HepG2 (cell line): ENCODE results near the gene PREX1. TPM values are rescaled to one million over a fixed set of nuclear protein-coding genes. Genes with fewer than 3 reads are reported as not detected.

Experiments
- ATAC-seq: fragments of 200-7000 bp; cut with Tn5 transposase; 3 replicates; pipeline ENCODE4 v1.9.1; 2020; ENCODE audit warnings: mild to moderate bottlenecking, moderate library complexity
- BruUV-seq: library from RNA; stranded (reverse); fragments of 400-500 nt; replicated peaks from 2 replicates; lab custom pipeline; 2021; lab: Mats Ljungman, UMichigan
- CTCF ChIA-PET: fragments of 300-600 bp; formaldehyde crosslinking; extraction: SDS; loops from one replicate; lab custom pipeline; 2021; ENCODE audit warnings: low total read pairs, inconsistent platforms, low intra/inter-chr PET ratio; lab: Yijun Ruan, JAX
- POLR2A ChIA-PET: fragments of 350-600 bp; sonication (Branson Sonifier 250); formaldehyde crosslinking; loops from one replicate; lab custom pipeline; 2020; ENCODE audit warnings: antibody characterized with exemption, inconsistent platforms; lab: Yijun Ruan, JAX
- DNase-seq: peaks from one replicate; pipeline ENCODE4 v3.0.0-alpha.2; 2015; ENCODE audit warnings: low spot score
- FAIRE-seq: peaks from 3 replicates; lab custom pipeline; 2011; peaks lifted over from hg19 to GRCh38; lab: Jason Lieb, UNC
- H2AFZ ChIP-seq: one replicate; pipeline ENCODE4 v1.6.1; 2011; ENCODE audit warnings: low read length, inconsistent platforms
- H3K27ac ChIP-seq: fragments of 300-600 bp; 3 replicates; pipeline ENCODE4 v1.8.0; 2011; ENCODE audit warnings: mixed run types, mild to moderate bottlenecking, mixed read lengths, low read length, inconsistent platforms; ENCODE audit not compliant: insufficient read depth; ENCODE audit errors: extremely low read length
- H3K27me3 ChIP-seq, 2 experiments: fragments of 200-600 bp in 1 of 2; 2 replicates in 1 of 2; 3 replicates in 1 of 2; pipeline versions ENCODE4 v1.6.0 to v1.8.0; 2011; ENCODE audit warnings: low read length in 2 of 2, mild to moderate bottlenecking in 2 of 2, moderate library complexity in 2 of 2, inconsistent platforms in 1 of 2; ENCODE audit not compliant: insufficient read depth in 2 of 2, control insufficient read depth in 1 of 2
- H3K36me3 ChIP-seq, 2 experiments: fragments of 200-600 bp in 1 of 2; replicated peaks in 1 of 2; 2 replicates in 1 of 2; 3 replicates in 1 of 2; pipeline versions ENCODE4 v1.5.1 to v1.8.0; 2011; ENCODE audit warnings: low read length in 2 of 2, inconsistent platforms in 1 of 2; ENCODE audit not compliant: insufficient read depth in 2 of 2, control insufficient read depth in 1 of 2
- H3K4me1 ChIP-seq: 2 replicates; pipeline ENCODE4 v1.5.1; 2012; ENCODE audit warnings: low read length, inconsistent platforms; ENCODE audit not compliant: insufficient read depth
- H3K4me2 ChIP-seq: 2 replicates; pipeline ENCODE4 v1.6.0; 2011; ENCODE audit warnings: low read depth, low read length, inconsistent platforms
- H3K4me3 ChIP-seq, 3 experiments: fragments of 200-600 bp in 1 of 3; sonication (generic), shearing (Covaris generic) in 1 of 3; replicated peaks in 1 of 3; 2 replicates each; pipeline ENCODE4 v1.5.1; 2011 to 2016; ENCODE audit warnings: low read length in 3 of 3, inconsistent platforms in 2 of 3, low read depth in 2 of 3, mild to moderate bottlenecking in 2 of 3, control low read depth in 1 of 3, mixed read lengths in 1 of 3; ENCODE audit not compliant: insufficient read depth in 1 of 3
- H3K79me2 ChIP-seq: one replicate; pipeline ENCODE4 v1.6.1; 2011; ENCODE audit warnings: low read length, inconsistent platforms; ENCODE audit not compliant: insufficient read depth
- H3K9ac ChIP-seq: 2 replicates; pipeline ENCODE4 v1.6.0; 2011; ENCODE audit warnings: mild to moderate bottlenecking, low read depth, low read length, inconsistent platforms; ENCODE audit not compliant: insufficient read depth
- H3K9me3 ChIP-seq: 2 replicates; pipeline ENCODE4 v1.5.1; 2012; ENCODE audit warnings: mild to moderate bottlenecking, low read length
- H4K20me1 ChIP-seq: 2 replicates; pipeline ENCODE4 v1.6.0; 2011; ENCODE audit warnings: inconsistent platforms, mild to moderate bottlenecking, low read length, moderate library complexity; ENCODE audit not compliant: insufficient read depth
- JUNB ChIP-seq: sonication (generic); formaldehyde crosslinking; IDR thresholded peaks from 2 replicates; pipeline ENCODE4 v1.8.0; 2022; ENCODE audit warnings: missing genetic modification reagents, mild to moderate bottlenecking, borderline replicate concordance
- SALL1 ChIP-seq: sonication (generic); formaldehyde crosslinking; IDR thresholded peaks from 2 replicates; pipeline ENCODE4 v1.8.0; 2022; ENCODE audit warnings: mild to moderate bottlenecking, missing genetic modification reagents
- WGBS: methylation state at CpG from one replicate; pipeline ENCODE4 v1.1.6; 2017; ENCODE audit warnings: low lambda C conversion rate; 5-methylcytosine and 5-hydroxymethylcytosine counted together
- in situ Hi-C: cut with HindIII; loops from 2 replicates; pipeline ENCODE4 v1.10.0; 2017; ENCODE audit warnings: low pct_unique_long_range_greater_than_20kb; ENCODE audit not compliant: extremely low pct_ligation_motif_present
- intact Hi-C: fragments of 100-400 bp; cut with micrococcal nuclease; formaldehyde crosslinking; loops from one replicate; pipeline ENCODE4 v1.10.0; 2022; ENCODE audit not compliant: unreplicated experiment
- polyA plus RNA-seq, 8 experiments: library from polyadenylated mRNA; depleted of rRNA in 3 of 8; stranded (reverse) in 7 of 8; unstranded in 1 of 8; fragments of >200 nt; fragmentation: Illumina TruSeq in 4 of 8; extraction: Trizol in 4 of 8; gene quantifications; 2 replicates each; pipeline versions ENCODE4 v1.2.1 to v1.2.3, GENCODE V29; 2011 to 2016; ENCODE audit warnings: low read depth in 4 of 8, missing spikeins in 1 of 8, mixed read lengths in 1 of 8; ENCODE audit not compliant: insufficient read depth in 1 of 8
- total RNA-seq, 5 experiments: library from RNA; depleted of rRNA; stranded (reverse); fragments of >200 nt; fragmentation: Illumina TruSeq; extraction: Trizol; gene quantifications; 2 replicates each; pipeline ENCODE4 v1.2.3, GENCODE V29; 2016; ENCODE audit warnings: low read depth in 1 of 5
- TF ChIP-seq, protein P1 (sequence below): sonication (generic); formaldehyde crosslinking; conservative IDR thresholded peaks from 2 replicates; pipeline ENCODE4 v1.8.1; 2023; ENCODE audit warnings: missing genetic modification reagents
- TF ChIP-seq, protein P2 (sequence below): sonication (generic); formaldehyde crosslinking; IDR thresholded peaks from 2 replicates; pipeline ENCODE4 v1.4.0; 2020; ENCODE audit warnings: mild to moderate bottlenecking, missing genetic modification reagents
- TF ChIP-seq, protein P3 (sequence below): sonication (generic); formaldehyde crosslinking; IDR thresholded peaks from 2 replicates; pipeline ENCODE4 v1.9.0; 2022; ENCODE audit warnings: missing genetic modification reagents, mild to moderate bottlenecking, borderline replicate concordance

Gene PREX1
- total and polyA plus RNA-seq, 2 of the 13 experiments (the other 11 are each of a cell fraction or from before 2014, with no cell fraction given) = 0.02 to 0.04 TPM

DNA sequence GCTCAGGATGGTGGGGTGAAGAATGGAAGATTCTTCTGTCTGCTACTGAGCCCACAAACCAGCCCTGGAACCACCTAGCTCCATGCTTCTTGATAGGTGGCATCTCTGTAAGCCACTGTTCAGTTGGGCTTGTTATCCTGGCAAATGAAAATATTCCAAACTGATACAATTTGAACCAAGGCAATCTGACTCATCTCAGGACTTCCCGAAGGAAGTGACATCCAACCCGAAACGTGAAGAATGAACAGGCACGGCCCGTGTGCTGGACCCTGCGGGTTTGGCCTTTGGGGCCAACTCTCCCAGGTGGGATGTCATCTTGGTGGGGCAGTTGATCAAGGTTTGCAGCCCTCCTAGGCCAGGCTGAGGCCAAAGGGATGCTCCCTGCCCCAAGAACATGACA lies 160.3 kb downstream of the PREX1 start:
- no peak overlapping the region for H2AFZ ChIP-seq
- POLR2A ChIA-PET = interaction anchor here (0.7 to 1.2 kb wide), 2 partner anchors 181 to 254 kb away, joined by 3 read pairs; partner anchors contain the start of gene ARFGEF2
- H3K4me3 ChIP-seq = no peak overlapping the region; a peak in 1 of 6 replicates
- no peak overlapping the region for H3K27ac ChIP-seq
- 63% methylated on average over 6 of the region's 6 CpGs for WGBS
- H3K9me3 ChIP-seq = no peaks in the 10 kb centered on the region
- no peaks in the 10 kb centered on the region for H3K79me2 ChIP-seq
- H4K20me1 ChIP-seq = no peaks in the 10 kb centered on the region
- H3K27me3 ChIP-seq = peaks cover 9 to 41% of the 10 kb centered on the region in 2 experiments; a peak in 4 of 5 replicates
- 0 out of 2 replicates have a peak, but pooled peaks have one; percentile 1 for TF ChIP-seq SALL1 (CRISPR knock-in tag)
- TF ChIP-seq, protein P1, sequence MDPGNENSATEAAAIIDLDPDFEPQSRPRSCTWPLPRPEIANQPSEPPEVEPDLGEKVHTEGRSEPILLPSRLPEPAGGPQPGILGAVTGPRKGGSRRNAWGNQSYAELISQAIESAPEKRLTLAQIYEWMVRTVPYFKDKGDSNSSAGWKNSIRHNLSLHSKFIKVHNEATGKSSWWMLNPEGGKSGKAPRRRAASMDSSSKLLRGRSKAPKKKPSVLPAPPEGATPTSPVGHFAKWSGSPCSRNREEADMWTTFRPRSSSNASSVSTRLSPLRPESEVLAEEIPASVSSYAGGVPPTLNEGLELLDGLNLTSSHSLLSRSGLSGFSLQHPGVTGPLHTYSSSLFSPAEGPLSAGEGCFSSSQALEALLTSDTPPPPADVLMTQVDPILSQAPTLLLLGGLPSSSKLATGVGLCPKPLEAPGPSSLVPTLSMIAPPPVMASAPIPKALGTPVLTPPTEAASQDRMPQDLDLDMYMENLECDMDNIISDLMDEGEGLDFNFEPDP = 0 out of 2 replicates have a peak, but pooled peaks have one; percentile 9
- TF ChIP-seq, protein P2, sequence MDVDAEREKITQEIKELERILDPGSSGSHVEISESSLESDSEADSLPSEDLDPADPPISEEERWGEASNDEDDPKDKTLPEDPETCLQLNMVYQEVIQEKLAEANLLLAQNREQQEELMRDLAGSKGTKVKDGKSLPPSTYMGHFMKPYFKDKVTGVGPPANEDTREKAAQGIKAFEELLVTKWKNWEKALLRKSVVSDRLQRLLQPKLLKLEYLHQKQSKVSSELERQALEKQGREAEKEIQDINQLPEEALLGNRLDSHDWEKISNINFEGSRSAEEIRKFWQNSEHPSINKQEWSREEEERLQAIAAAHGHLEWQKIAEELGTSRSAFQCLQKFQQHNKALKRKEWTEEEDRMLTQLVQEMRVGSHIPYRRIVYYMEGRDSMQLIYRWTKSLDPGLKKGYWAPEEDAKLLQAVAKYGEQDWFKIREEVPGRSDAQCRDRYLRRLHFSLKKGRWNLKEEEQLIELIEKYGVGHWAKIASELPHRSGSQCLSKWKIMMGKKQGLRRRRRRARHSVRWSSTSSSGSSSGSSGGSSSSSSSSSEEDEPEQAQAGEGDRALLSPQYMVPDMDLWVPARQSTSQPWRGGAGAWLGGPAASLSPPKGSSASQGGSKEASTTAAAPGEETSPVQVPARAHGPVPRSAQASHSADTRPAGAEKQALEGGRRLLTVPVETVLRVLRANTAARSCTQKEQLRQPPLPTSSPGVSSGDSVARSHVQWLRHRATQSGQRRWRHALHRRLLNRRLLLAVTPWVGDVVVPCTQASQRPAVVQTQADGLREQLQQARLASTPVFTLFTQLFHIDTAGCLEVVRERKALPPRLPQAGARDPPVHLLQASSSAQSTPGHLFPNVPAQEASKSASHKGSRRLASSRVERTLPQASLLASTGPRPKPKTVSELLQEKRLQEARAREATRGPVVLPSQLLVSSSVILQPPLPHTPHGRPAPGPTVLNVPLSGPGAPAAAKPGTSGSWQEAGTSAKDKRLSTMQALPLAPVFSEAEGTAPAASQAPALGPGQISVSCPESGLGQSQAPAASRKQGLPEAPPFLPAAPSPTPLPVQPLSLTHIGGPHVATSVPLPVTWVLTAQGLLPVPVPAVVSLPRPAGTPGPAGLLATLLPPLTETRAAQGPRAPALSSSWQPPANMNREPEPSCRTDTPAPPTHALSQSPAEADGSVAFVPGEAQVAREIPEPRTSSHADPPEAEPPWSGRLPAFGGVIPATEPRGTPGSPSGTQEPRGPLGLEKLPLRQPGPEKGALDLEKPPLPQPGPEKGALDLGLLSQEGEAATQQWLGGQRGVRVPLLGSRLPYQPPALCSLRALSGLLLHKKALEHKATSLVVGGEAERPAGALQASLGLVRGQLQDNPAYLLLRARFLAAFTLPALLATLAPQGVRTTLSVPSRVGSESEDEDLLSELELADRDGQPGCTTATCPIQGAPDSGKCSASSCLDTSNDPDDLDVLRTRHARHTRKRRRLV (CRISPR knock-in tag) = 0 out of 2 replicates have a peak, but pooled peaks have one; percentile 34
- TF ChIP-seq, protein P3, sequence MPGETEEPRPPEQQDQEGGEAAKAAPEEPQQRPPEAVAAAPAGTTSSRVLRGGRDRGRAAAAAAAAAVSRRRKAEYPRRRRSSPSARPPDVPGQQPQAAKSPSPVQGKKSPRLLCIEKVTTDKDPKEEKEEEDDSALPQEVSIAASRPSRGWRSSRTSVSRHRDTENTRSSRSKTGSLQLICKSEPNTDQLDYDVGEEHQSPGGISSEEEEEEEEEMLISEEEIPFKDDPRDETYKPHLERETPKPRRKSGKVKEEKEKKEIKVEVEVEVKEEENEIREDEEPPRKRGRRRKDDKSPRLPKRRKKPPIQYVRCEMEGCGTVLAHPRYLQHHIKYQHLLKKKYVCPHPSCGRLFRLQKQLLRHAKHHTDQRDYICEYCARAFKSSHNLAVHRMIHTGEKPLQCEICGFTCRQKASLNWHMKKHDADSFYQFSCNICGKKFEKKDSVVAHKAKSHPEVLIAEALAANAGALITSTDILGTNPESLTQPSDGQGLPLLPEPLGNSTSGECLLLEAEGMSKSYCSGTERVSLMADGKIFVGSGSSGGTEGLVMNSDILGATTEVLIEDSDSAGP (CRISPR knock-in tag) = 0 out of 2 replicates have a peak, but pooled peaks have one; percentile 3
- TF ChIP-seq JUNB (CRISPR knock-in tag) = no peak
- CTCF ChIA-PET = no interaction called here
- H3K9ac ChIP-seq = no peak overlapping the region
- BruUV-seq = no TSS peak
- no peak for DNase-seq
- ATAC-seq = no peak
- peaks cover 13% of the 10 kb centered on the region; the same call in 1 of the 2 replicates for H3K4me1 ChIP-seq
- in situ Hi-C loops (no loop called here), intact Hi-C loops (no loop called here)
- no peak overlapping the region for H3K4me2 ChIP-seq
- H3K36me3 ChIP-seq = no peaks in the 10 kb centered on the region
- no peak for FAIRE-seq
